ENCODE results near the gene FAM171A2. TPM values are rescaled to one million over a fixed set of nuclear protein-coding genes. Genes with fewer than 3 reads are reported as not detected.
A peak's percentile ranks its signal among the peaks of the same experiment; 100 is the strongest.

The FAM171A2 gene
- total and polyA plus RNA-seq, 8 donors, result 0.24 to 1.3 (median 0.69) TPM

GRCh38 chr17:44351464-44351863 is 12.2 kb downstream of the FAM171A2 start:
- DNase-seq, result no peak
- no peaks in the 10 kb centered on the region for H3K27me3 ChIP-seq
- H3K36me3 ChIP-seq, result peaks cover 4 to 14% (median 6%) of the 10 kb centered on the region in 3 donors
- FAIRE-seq, result no peak
- intact Hi-C loops (cut with DNase I), result no loop called here
- no peak for ATAC-seq
- no peaks in the 10 kb centered on the region for H3K9me3 ChIP-seq
- H3K27ac ChIP-seq, result no peak overlapping the region
- no peaks in the 10 kb centered on the region for H3K4me1 ChIP-seq
- WGBS, 2 donors, result 81 to 84% methylated on average over 7 to 8 of the region's 8 CpGs
- no peak for TF ChIP-seq CTCF (IDR thresholded peaks at IDR 0.05)
- no peak overlapping the region for H3K4me3 ChIP-seq

GRCh38 chr17:44350733-44351226 is 12.9 kb downstream of the FAM171A2 start:
- Histone ChIP-seq H3K27ac (no peak overlapping the region), H3K9me3 (no peaks in the 10 kb centered on the region), H3K4me3 (no peak overlapping the region), H3K27me3 (no peaks in the 10 kb centered on the region), H3K36me3 (peaks cover 4 to 14% (median 6%) of the 10 kb centered on the region in 3 donors), H3K4me1 (peaks cover 0 to 5% (median 0%) of the 10 kb centered on the region in 3 donors)
- 68 to 69% methylated on average over 6 of the region's 6 CpGs for WGBS, 2 donors
- intact Hi-C loops (cut with DNase I), result no loop called here
- ATAC-seq, result peak; percentile 53 to 81 (median 78)
- DNase-seq, result peak in 4 of 6 donors; percentile 69 to 88 (median 82)
- no peak for FAIRE-seq
- peak; percentile 48 to 77 (median 64) for TF ChIP-seq CTCF (IDR thresholded peaks at IDR 0.05)

- H3K9me3 ChIP-seq, result no peaks in the 10 kb centered on the region
- intact Hi-C loops (cut with DNase I), result loop anchor here in 1 of 3 donors (5.0 kb wide), 1 partner anchor 137 kb away; no protein-coding TSS in a partner anchor
- no peaks in the 10 kb centered on the region for H3K27me3 ChIP-seq
- TF ChIP-seq CTCF (IDR thresholded peaks at IDR 0.05), result no peak
- ATAC-seq, result no peak
- peaks cover 4 to 14% (median 6%) of the 10 kb centered on the region in 3 donors for H3K36me3 ChIP-seq
- peak in 1 of 6 donors; percentile 49 for DNase-seq
- 86 to 87% methylated on average over 12 of the region's 12 CpGs for WGBS, 2 donors
- no peak for FAIRE-seq
- no peak overlapping the region for H3K27ac ChIP-seq
- H3K4me1 ChIP-seq, result peaks cover 0 to 6% (median 0%) of the 10 kb centered on the region in 3 donors
- no peak overlapping the region for H3K4me3 ChIP-seq
These were observed 14.0 kb downstream of the FAM171A2 start for GRCh38 chr17:44349553-44350070.

GRCh38 chr17:44348988-44349364 is 14.7 kb downstream of the FAM171A2 start:
- H3K9me3 ChIP-seq, result no peaks in the 10 kb centered on the region
- TF ChIP-seq CTCF (IDR thresholded peaks at IDR 0.05), result no peak
- 86 to 89% methylated on average over 6 of the region's 6 CpGs for WGBS, 2 donors
- peaks cover 0 to 9% (median 0%) of the 10 kb centered on the region in 3 donors for H3K4me1 ChIP-seq
- intact Hi-C loops (cut with DNase I), result loop anchor here in 1 of 3 donors (5.0 kb wide), 1 partner anchor 137 kb away; no protein-coding TSS in a partner anchor
- FAIRE-seq (no peak), ATAC-seq (no peak), DNase-seq (no peak)
- no peak overlapping the region for H3K27ac ChIP-seq
- no peak overlapping the region for H3K4me3 ChIP-seq
- peaks cover 4 to 14% (median 6%) of the 10 kb centered on the region in 3 donors for H3K36me3 ChIP-seq
- no peaks in the 10 kb centered on the region for H3K27me3 ChIP-seq
